Activated CD8-positive, alpha-beta T cell treated with anti-CD3 and anti-CD28 coated beads for 36 hours (primary cell): Measurements from ENCODE around the gene ADGRG6. TPM values are rescaled to one million over a fixed set of nuclear protein-coding genes. Genes with fewer than 3 reads are reported as not detected.
"Not testable (repeated sequence)": the region's sequence is repeated elsewhere in the genome, so short reads cannot be mapped to it uniquely, and the experiment has no call there.

ENCODE experiments used
- ATAC-seq: fragments of 200-7000 bp; cut with Tn5 transposase; one replicate; pipeline ENCODE4 v1.10.0; 2021; ENCODE audit warnings: mild to moderate bottlenecking, moderate library complexity
- CTCF ChIA-PET: fragments of 350-600 bp; sonication (Branson Sonifier 250); formaldehyde crosslinking; loops from one replicate; lab custom pipeline; 2021; ENCODE audit warnings: antibody characterized with exemption; lab: Charles Lee
- POLR2A ChIA-PET: fragments of 350-600 bp; sonication (Branson Sonifier 250); formaldehyde crosslinking; loops from one replicate; lab custom pipeline; 2021; ENCODE audit warnings: antibody characterized with exemption; lab: Charles Lee
- DNase-seq: peaks from one replicate; pipeline ENCODE4 v3.0.0-alpha.2; 2020
- H3K27ac Mint-ChIP-seq: one replicate; pipeline ENCODE4 v1.8.0; 2021; ENCODE audit warnings: mild to moderate bottlenecking, mixed read lengths
- H3K27me3 Mint-ChIP-seq: one replicate; pipeline ENCODE4 v1.8.0; 2021; ENCODE audit warnings: mixed read lengths
- H3K36me3 Mint-ChIP-seq: one replicate; pipeline ENCODE4 v1.8.0; 2021; ENCODE audit warnings: low read depth, mixed read lengths
- H3K4me1 Mint-ChIP-seq: one replicate; pipeline ENCODE4 v1.8.0; 2021; ENCODE audit warnings: low read depth, mixed read lengths
- H3K4me3 Mint-ChIP-seq: one replicate; pipeline ENCODE4 v1.8.0; 2021; ENCODE audit warnings: mild to moderate bottlenecking, moderate library complexity, mixed read lengths
- H3K9me3 Mint-ChIP-seq: one replicate; pipeline ENCODE4 v1.8.0; 2021; ENCODE audit warnings: mixed read lengths
- CTCF ChIP-seq: fragments of 200-600 bp; IDR thresholded peaks from one replicate; pipeline ENCODE4 v1.8.0; 2022; ENCODE audit warnings: antibody characterized with exemption, mild to moderate bottlenecking
- intact Hi-C: fragments of 100-400 bp; cut with micrococcal nuclease; formaldehyde crosslinking; loops from one replicate; pipeline ENCODE4 v1.10.0; 2022
- total RNA-seq, 2 experiments: library from RNA; stranded (reverse); gene quantifications; one replicate each; pipeline ENCODE4 v1.2.3, GENCODE V29; 2021

The ADGRG6 gene
- total RNA-seq, 2 experiments from 2014 or later = 1.3 to 1.5 TPM

- H3K4me3 Mint-ChIP-seq = no peak overlapping the region
- intact Hi-C loops = no loop called here
- ChIA-PET CTCF (interaction anchor here (1.1 kb wide), 1 partner anchor 9 kb away, joined by 3 read pairs; no protein-coding TSS in a partner anchor), POLR2A (no interaction called here)
- no peaks in the 10 kb centered on the region for H3K27me3 Mint-ChIP-seq
- TF ChIP-seq CTCF = no peak
- no peak for DNase-seq
- no peak overlapping the region for H3K27ac Mint-ChIP-seq
- H3K36me3 Mint-ChIP-seq = no peaks in the 10 kb centered on the region
- ATAC-seq = no peak
- H3K9me3 Mint-ChIP-seq = no peaks in the 10 kb centered on the region
- peaks cover 12% of the 10 kb centered on the region for H3K4me1 Mint-ChIP-seq
Observed at GRCh38 chr6:142419071-142419470, 117.3 kb downstream of the ADGRG6 start.

DNA sequence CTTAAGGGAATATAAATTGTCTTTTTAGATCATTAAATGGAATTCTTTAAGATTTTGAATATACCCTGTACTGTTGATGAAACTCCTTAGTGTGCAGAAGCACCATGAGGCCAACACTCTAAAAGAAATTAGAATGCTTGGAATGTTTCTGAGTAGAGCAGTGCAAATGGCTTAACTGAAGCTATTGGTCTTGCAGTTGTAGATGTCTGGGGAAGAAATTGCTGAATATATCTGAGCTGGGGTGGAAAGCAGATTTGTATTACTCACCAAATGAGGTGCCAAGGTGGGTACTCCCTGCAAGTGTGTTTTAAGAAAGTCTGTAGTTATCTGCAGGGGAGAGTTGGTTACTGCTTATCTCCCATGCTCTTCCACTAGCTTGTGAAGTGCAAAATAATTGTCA is 119.0 kb downstream of the ADGRG6 start:
- ATAC-seq = no peak
- CTCF ChIA-PET = interaction anchor here (1.3 to 1.6 kb wide), 3 partner anchors 14 to 54 kb away, joined by 4 to 5 read pairs (median 5); no protein-coding TSS in a partner anchor
- H3K9me3 Mint-ChIP-seq = no peaks in the 10 kb centered on the region
- no peaks in the 10 kb centered on the region for H3K36me3 Mint-ChIP-seq
- intact Hi-C loops = no loop called here
- H3K27me3 Mint-ChIP-seq = no peaks in the 10 kb centered on the region
- no peak for TF ChIP-seq CTCF
- no peak for DNase-seq
- no peak overlapping the region for H3K27ac Mint-ChIP-seq
- POLR2A ChIA-PET = no interaction called here
- H3K4me3 Mint-ChIP-seq = no peak overlapping the region
- peaks cover 12% of the 10 kb centered on the region for H3K4me1 Mint-ChIP-seq

GRCh38 chr6:142421285-142422117 is 119.7 kb downstream of the ADGRG6 start:
- ChIA-PET POLR2A (no interaction called here), CTCF (interaction anchor here (1.3 to 1.6 kb wide), 3 partner anchors 13 to 53 kb away, joined by 4 to 5 read pairs (median 5); no protein-coding TSS in a partner anchor)
- Mint-ChIP-seq H3K27me3 (no peaks in the 10 kb centered on the region), H3K9me3 (no peaks in the 10 kb centered on the region), H3K4me1 (peaks cover 9% of the 10 kb centered on the region), H3K27ac (no peak overlapping the region), H3K36me3 (no peaks in the 10 kb centered on the region), H3K4me3 (no peak overlapping the region)
- no peak for TF ChIP-seq CTCF
- DNase-seq (no peak), ATAC-seq (no peak)
- intact Hi-C loops = no loop called here

DNA sequence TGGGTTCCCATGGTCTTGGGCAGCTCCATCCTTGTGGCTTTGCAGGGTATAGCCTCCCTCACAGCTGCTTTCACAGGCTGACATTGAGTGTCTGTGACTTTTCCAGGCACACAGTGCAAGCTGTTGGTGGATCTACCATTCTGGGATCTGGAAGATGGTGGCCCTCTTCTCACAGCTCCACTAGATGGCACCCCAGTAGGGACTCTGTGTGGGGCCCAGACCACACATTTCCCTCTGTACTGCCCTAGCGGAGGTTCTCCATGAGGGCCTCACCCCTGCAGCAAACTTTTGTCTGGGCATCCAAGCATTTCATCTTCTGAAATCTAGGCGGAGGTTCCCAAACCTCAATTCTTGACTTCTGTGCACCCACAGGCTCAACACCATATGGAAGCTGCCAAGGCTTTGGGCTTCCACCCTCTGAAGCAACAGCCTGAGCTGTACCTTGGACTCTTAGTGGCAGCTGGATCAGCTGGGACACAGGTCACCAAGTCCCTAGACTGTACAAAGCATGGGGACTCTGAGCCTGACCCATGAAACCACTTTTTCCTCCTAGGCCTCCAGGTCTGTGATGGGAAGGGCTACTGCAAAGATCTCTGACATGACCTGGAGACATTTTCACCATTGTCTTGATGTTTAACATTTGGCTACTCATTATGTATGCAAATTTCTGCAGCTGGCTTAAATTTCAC is 124.8 kb downstream of the ADGRG6 start:
- H3K27ac Mint-ChIP-seq, ATAC-seq, H3K4me3 Mint-ChIP-seq, H3K36me3 Mint-ChIP-seq, CTCF ChIA-PET, POLR2A ChIA-PET, intact Hi-C loops, H3K4me1 Mint-ChIP-seq, H3K27me3 Mint-ChIP-seq, DNase-seq, H3K9me3 Mint-ChIP-seq: not testable (repeated sequence)

DNA sequence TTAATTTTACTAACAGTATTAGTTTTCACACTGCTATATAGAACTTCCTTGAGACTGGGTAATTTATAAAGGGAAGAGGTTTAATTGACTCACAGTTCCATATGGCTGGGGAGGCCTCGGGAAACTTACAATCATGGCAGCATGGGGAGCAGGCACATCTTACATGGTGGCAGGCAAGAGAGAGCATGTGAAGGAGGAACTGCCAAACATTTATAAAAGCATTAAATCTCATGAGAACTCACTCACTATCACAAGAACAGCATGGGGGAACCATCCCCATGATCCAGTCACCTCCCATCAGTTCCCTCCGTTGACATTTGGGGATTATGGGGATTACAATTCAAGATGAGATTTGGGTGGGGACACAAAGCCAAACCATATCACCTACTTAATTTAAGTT is 126.7 kb downstream of the ADGRG6 start:
- H3K27ac Mint-ChIP-seq, ATAC-seq, H3K4me1 Mint-ChIP-seq, H3K4me3 Mint-ChIP-seq, CTCF ChIA-PET, H3K27me3 Mint-ChIP-seq, H3K9me3 Mint-ChIP-seq, POLR2A ChIA-PET, intact Hi-C loops, H3K36me3 Mint-ChIP-seq, DNase-seq: not testable (repeated sequence)

DNA sequence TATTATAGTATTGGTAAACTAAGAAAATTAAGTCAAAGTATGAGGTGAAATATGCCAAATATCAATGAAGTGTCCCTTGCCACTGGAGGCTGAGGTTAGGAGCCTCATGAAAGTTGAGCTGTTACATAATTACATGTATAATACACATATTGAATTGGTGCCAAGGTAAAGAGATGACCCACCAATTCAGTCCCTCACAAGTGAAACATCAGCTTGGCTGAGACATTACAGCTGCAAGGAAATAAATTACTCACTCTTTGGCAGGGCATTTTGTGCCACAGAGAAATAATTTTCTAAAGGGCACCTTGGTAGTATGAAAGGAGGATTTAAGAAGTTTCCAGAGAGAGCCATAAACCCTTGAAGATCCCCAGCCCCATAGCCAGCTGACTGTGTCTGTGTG is 127.4 kb downstream of the ADGRG6 start:
- no peaks in the 10 kb centered on the region for H3K4me1 Mint-ChIP-seq
- CTCF ChIA-PET = no interaction called here
- intact Hi-C loops = no loop called here

More for the DNA sequence above, 127.4 kb downstream of the ADGRG6 start:
- peaks cover 1% of the 10 kb centered on the region for H3K36me3 Mint-ChIP-seq
- DNase-seq = no peak
- no peak overlapping the region for H3K4me3 Mint-ChIP-seq
- H3K9me3 Mint-ChIP-seq = peaks cover 5% of the 10 kb centered on the region
- H3K27ac Mint-ChIP-seq = no peak overlapping the region
- ATAC-seq = no peak
- TF ChIP-seq CTCF = no peak
- POLR2A ChIA-PET = no interaction called here
- no peaks in the 10 kb centered on the region for H3K27me3 Mint-ChIP-seq
